Cardiac septum (tissue), 1 donor: ENCODE data around the gene ODR4. TPM values are rescaled to one million over a fixed set of nuclear protein-coding genes. Genes with fewer than 3 reads are reported as not detected.
"Not testable (repeated sequence)": the region's sequence is repeated elsewhere in the genome, so short reads cannot be mapped to it uniquely, and the experiment has no call there.

ENCODE experiments used
- DNase-seq: peaks from one replicate; pipeline ENCODE4 v3.0.0-alpha.2; 2020; ENCODE audit warnings: low spot score
- intact Hi-C: fragments of 100-400 bp; cut with DNase I; formaldehyde crosslinking; loops from one replicate; pipeline ENCODE4 v1.14.0; 2022
- total RNA-seq: library from RNA; stranded (reverse); fragmentation: NEBNext Ultra II Directional; extraction: Animal tissue kit (Norgen Biotek cat#: 25700); gene quantifications from one replicate; pipeline ENCODE4 v1.2.1, GENCODE V29; 2021
- donor health status: DM: no; HTN: no; CAD: no.

The ODR4 gene
- total RNA-seq, 1 donor from 2014 or later, result 12.9 TPM

GRCh38 chr1:186418503-186418902 is 42.9 kb downstream of the ODR4 start:
- no peak for DNase-seq
- intact Hi-C loops, result no loop called here

- no peak for DNase-seq
- intact Hi-C loops, result no loop called here
Observed at GRCh38 chr1:186420311-186420710, 44.7 kb downstream of the ODR4 start.

GRCh38 chr1:186420923-186421322 is 45.3 kb downstream of the ODR4 start:
- intact Hi-C loops, result no loop called here
- no peak for DNase-seq

DNA sequence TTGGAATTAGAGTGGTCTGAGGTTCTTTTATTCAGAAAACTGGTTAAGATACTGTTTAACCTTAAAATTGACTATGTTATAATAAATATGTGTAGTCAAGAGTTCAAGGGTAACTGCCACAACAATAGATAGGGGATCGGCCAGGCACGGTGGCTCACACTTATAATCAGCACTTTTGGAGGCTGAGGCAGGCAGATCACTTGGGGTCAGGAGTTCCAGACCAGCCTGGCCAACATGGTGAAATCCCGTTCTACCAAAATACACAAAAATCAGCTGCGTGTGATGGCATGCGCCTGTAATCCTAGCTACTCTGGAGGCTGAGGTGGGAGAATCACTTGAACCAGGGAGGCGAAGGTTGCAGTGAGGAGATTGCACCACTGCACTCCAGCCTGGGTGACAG is 45.8 kb downstream of the ODR4 start:
- intact Hi-C loops, result no loop called here

GRCh38 chr1:186424539-186424938 is 48.9 kb downstream of the ODR4 start:
- no peak for DNase-seq
- intact Hi-C loops, result no loop called here

More for the DNA sequence above, 45.8 kb downstream of the ODR4 start:
- DNase-seq, result no peak

GRCh38 chr1:186426118-186426517 is 50.5 kb downstream of the ODR4 start:
- no peak for DNase-seq
- intact Hi-C loops, result no loop called here

- DNase-seq, result no peak
- intact Hi-C loops, result no loop called here
Observed at GRCh38 chr1:186429017-186429416, 53.4 kb downstream of the ODR4 start.

GRCh38 chr1:186435336-186435735 is 59.7 kb downstream of the ODR4 start:
- no peak for DNase-seq
- intact Hi-C loops, result no loop called here

DNA sequence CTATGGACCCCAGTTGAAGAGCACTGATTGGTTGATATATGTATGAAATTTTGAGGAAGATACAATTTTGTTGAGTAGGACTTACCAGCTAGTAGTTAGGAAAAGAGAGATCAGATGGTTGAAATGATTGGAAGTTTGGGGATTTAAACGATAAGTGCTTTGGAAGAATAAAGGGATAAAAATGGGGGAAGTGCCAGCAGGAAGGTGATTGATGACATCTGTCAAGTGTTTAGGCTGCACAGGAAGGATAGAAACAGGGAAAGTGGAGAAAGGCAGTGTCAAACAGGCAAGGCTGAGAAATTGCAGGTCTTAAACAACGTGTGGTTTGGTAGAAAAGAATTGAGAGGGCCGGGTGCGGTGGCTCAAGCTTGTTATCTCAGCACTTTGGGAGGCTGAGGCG is 62.9 kb downstream of the ODR4 start:
- intact Hi-C loops, result no loop called here
- no peak for DNase-seq

DNA sequence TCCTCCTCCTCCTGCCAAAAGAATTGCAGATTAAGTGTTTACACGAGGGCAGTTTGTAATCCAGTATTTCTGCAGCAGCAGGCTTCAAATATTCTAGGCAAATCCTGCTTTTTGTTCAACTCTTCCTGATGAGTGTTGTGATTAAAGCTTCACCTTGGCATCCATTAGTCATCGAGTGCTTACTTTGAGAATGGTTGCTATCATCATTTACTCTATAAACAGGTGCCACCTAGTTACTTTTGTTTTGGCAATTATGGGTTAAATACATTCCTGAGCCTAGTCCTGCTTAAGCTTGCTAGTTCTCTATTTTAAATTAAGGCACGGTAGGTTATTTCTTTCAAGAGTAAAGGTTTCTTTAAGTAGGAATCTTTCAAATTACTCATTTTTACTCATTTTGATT is 64.9 kb downstream of the ODR4 start:
- no peak for DNase-seq
- intact Hi-C loops, result no loop called here

GRCh38 chr1:186442651-186443375 is 67.2 kb downstream of the ODR4 start:
- intact Hi-C loops, result no loop called here
- no peak for DNase-seq

DNA sequence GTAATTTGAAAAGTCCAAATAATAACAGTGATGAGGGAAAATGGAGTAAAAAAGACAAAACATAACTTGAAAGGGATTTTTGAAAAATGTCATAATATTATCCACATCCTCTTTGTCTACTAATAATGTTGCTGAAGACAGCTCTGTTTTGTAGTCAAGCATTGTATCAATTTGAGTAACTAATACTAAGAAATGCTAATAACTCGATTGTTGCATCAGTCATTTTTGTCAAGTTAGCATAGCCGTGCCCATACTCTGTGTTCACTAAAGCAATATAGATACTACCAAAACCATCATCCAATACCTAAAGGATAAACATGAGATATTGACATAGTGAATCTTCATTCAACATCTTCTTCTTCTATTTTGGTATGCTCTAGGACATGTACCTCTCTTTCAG is 68.0 kb downstream of the ODR4 start:
- DNase-seq, result no peak
- intact Hi-C loops, result no loop called here

DNA sequence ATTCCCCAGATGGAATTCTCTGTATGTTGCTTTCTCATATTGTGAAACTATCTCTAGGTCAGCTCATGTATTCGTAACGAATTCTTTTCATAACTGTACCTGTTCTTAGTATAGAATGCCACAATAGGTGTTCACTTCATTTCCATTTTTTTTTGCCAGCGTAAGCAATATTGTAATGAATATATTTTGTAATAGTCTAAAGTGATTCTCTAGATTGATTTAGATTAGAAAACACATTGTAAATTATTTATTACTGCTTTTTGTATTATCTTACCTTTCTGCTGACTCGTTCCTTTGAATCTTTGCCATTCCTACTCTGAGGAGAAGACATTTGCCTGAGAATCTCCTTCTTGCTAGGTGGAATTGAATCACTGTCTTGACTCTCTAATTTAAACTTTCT is 70.5 kb downstream of the ODR4 start:
- no peak for DNase-seq
- intact Hi-C loops, result no loop called here

GRCh38 chr1:186454981-186455380 is 79.3 kb downstream of the ODR4 start:
- intact Hi-C loops, result no loop called here
- no peak for DNase-seq

GRCh38 chr1:186456729-186457255 is 81.2 kb downstream of the ODR4 start:
- DNase-seq, result no peak
- intact Hi-C loops, result no loop called here

- intact Hi-C loops, DNase-seq: not testable (repeated sequence)
Observed at GRCh38 chr1:186459161-186459560, 83.5 kb downstream of the ODR4 start.

GRCh38 chr1:186461014-186461413 is 85.4 kb downstream of the ODR4 start, which contains the start of gene PDC:
TSS of gene PDC (minus strand) at chr1:186461114. CDS start at chr1:186449459, 11,655 bp downstream.
- no peak for DNase-seq
- intact Hi-C loops, result no loop called here

GRCh38 chr1:186463511-186463910 is 87.9 kb downstream of the ODR4 start:
- intact Hi-C loops, result no loop called here
- DNase-seq, result no peak

DNA sequence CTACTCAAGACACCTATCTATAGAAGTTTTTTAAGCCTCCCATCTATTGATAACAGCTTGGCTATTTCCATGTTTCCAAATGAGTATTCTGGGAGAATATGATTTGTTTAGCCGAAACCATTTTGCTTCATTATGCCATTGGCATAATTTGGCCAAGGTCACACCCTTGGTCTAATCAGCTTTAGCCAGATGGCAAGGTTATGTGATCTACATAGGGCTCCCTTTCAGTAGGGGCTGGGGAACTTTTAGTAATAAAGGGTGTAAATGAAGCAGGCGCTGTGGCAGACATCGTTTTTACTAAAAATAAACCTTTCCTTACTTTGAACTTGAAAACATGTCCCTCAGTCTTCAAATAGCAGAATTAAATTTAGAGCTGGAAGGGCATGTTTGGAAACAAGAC is 88.3 kb downstream of the ODR4 start:
- DNase-seq, result no peak
- intact Hi-C loops, result no loop called here

- intact Hi-C loops, DNase-seq: not testable (repeated sequence)
Observed at GRCh38 chr1:186465491-186465890, 89.9 kb downstream of the ODR4 start.

DNA sequence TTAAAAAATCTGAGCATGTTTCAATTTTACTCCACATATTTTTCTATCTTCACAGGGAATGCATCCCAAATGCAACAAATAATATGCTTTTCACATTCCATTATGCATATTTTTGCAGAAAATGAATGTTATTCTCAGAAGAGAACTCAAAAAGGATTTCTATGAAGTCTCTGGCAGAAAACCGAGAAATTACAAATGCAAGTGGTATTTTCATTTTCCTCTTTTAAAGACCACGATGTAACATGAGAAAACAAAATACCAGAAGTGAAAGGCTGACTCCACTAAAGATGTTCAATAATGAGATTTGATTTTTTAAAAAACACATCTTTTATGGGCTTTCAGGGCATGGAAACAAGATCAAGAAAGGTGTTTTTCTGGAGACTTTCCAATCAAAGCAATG is 90.3 kb downstream of the ODR4 start:
- intact Hi-C loops, result no loop called here
- no peak for DNase-seq
